Measurements from ENCODE around the gene PDCL2. TPM values are rescaled to one million over a fixed set of nuclear protein-coding genes. Genes with fewer than 3 reads are reported as not detected.

The PDCL2 gene
- polyA plus RNA-seq, 1 donor from 2014 or later = not detected

DNA sequence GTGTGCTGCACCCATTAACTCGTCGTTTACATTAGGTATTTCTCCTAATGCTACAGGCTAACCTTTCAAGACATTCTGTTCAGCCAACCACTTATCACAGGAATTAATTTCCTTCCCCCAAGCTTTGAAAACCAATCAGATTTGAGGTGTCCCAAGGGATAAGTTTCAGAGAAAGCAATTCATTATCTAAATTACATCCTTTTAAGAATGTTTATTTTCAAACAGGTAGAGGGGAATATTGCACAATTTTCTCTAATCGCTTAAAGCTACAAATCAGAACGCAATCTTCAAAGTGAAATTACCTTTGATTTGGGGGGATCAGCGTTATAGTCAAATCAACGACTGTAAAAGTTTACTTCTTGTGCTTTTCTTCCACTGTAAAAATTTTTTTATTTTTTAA lies 46.9 kb downstream of the PDCL2 start:
- no peaks in the 10 kb centered on the region for H3K36me3 ChIP-seq (ENCODE audit: insufficient read depth, low read length)
- peak overlapping the region; percentile 98 for H3K4me3 ChIP-seq (ENCODE audit: low read length)
- no peaks in the 10 kb centered on the region for H3K27me3 ChIP-seq (ENCODE audit: insufficient read depth, low read depth, low read length)
- peak overlapping the region; percentile 88 for H3K9ac ChIP-seq (ENCODE audit: low read length)
- H2AFZ ChIP-seq (ENCODE audit: low read depth, low read length) = no peak overlapping the region
- H3K79me2 ChIP-seq (replicated peaks; ENCODE audit: insufficient read depth, low read length) = peaks cover 40% of the 10 kb centered on the region
- peaks cover 7% of the 10 kb centered on the region for H3F3A ChIP-seq (ENCODE audit: insufficient read depth, low read length, poor library complexity, severe bottlenecking)
- H3K27ac ChIP-seq (ENCODE audit: low read length) = peak overlapping the region; percentile 91
- no peaks in the 10 kb centered on the region for H4K20me1 ChIP-seq (ENCODE audit: insufficient read depth)
- H3K9me3 ChIP-seq (ENCODE audit: low read length) = no peaks in the 10 kb centered on the region
- TF ChIP-seq EZH2 (IDR thresholded peaks at IDR 0.05; ENCODE audit: borderline replicate concordance, insufficient read depth, low read length, poor library complexity, severe bottlenecking) (no peak), SMC3 (conservative IDR thresholded peaks at IDR 0.05; ENCODE audit: poor library complexity) (no peak), EP300 (conservative IDR thresholded peaks at IDR 0.05; ENCODE audit: poor library complexity, severe bottlenecking) (no peak)
- TF ChIP-seq, protein P1, sequence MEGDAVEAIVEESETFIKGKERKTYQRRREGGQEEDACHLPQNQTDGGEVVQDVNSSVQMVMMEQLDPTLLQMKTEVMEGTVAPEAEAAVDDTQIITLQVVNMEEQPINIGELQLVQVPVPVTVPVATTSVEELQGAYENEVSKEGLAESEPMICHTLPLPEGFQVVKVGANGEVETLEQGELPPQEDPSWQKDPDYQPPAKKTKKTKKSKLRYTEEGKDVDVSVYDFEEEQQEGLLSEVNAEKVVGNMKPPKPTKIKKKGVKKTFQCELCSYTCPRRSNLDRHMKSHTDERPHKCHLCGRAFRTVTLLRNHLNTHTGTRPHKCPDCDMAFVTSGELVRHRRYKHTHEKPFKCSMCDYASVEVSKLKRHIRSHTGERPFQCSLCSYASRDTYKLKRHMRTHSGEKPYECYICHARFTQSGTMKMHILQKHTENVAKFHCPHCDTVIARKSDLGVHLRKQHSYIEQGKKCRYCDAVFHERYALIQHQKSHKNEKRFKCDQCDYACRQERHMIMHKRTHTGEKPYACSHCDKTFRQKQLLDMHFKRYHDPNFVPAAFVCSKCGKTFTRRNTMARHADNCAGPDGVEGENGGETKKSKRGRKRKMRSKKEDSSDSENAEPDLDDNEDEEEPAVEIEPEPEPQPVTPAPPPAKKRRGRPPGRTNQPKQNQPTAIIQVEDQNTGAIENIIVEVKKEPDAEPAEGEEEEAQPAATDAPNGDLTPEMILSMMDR (IDR thresholded peaks at IDR 0.05; ENCODE audit: poor library complexity, severe bottlenecking) = no peak
- no peaks in the 10 kb centered on the region for H3K9me2 ChIP-seq (ENCODE audit: insufficient read depth, low read length)
- H3K4me2 ChIP-seq (ENCODE audit: low read length) = peak overlapping the region; percentile 94

DNA sequence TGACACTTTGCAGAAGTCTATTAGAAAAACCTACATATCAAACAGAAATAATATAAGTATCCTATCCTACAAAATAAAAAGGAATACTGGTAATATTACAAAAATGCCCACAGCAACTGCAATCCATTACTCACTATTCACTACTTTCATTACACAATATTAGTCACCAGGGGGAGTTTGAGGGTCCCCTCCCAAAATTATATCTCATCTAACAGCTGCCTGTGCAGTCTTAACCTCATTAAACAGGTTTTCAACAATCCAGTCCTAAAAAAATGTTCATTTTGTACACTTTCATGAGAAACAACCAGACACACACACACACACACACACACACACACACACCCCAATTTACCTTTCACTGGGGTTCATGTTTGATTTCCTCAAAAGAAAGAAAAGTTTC lies 48.2 kb downstream of the PDCL2 start:
- peaks cover 45% of the 10 kb centered on the region for H3K79me2 ChIP-seq (replicated peaks; ENCODE audit: insufficient read depth, low read length)
- H3K36me3 ChIP-seq (ENCODE audit: insufficient read depth, low read length) = no peaks in the 10 kb centered on the region

DNA sequence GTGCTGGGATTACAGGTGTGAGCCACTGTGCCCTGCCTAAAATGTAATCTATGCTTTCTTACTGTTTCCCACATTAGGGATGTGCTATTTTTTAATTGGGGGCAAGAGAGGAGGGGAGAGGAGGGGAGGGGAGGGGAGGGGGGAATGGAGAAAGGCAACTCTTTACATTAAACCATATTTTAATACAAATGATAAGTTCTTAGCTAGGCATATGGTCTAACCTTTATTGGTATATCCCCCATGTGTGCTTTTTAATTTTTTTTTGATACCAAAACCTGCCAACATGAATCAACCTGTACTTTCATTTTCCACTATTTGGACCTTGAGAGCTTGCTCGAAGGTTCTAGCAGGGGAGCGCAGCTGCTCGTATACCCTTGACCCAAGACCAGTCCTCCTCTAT lies 51.8 kb downstream of the PDCL2 start:
- Histone ChIP-seq H3K79me2 (replicated peaks; ENCODE audit: insufficient read depth, low read length) (peaks cover 63% of the 10 kb centered on the region), H2AFZ (ENCODE audit: low read depth, low read length) (no peak overlapping the region), H3K9me3 (ENCODE audit: low read length) (no peaks in the 10 kb centered on the region), H3K4me2 (ENCODE audit: low read length) (no peak overlapping the region), H3K27ac (ENCODE audit: low read length) (no peak overlapping the region), H3K4me3 (ENCODE audit: low read length) (no peak overlapping the region), H3K9ac (ENCODE audit: low read length) (no peak overlapping the region), H3K9me2 (ENCODE audit: insufficient read depth, low read length) (no peaks in the 10 kb centered on the region), H3F3A (ENCODE audit: insufficient read depth, low read length, poor library complexity, severe bottlenecking) (no peaks in the 10 kb centered on the region), H3K27me3 (ENCODE audit: insufficient read depth, low read depth, low read length) (no peaks in the 10 kb centered on the region), H3K36me3 (ENCODE audit: insufficient read depth, low read length) (peaks cover 5% of the 10 kb centered on the region), H4K20me1 (ENCODE audit: insufficient read depth) (no peaks in the 10 kb centered on the region)
- TF ChIP-seq, protein P2, sequence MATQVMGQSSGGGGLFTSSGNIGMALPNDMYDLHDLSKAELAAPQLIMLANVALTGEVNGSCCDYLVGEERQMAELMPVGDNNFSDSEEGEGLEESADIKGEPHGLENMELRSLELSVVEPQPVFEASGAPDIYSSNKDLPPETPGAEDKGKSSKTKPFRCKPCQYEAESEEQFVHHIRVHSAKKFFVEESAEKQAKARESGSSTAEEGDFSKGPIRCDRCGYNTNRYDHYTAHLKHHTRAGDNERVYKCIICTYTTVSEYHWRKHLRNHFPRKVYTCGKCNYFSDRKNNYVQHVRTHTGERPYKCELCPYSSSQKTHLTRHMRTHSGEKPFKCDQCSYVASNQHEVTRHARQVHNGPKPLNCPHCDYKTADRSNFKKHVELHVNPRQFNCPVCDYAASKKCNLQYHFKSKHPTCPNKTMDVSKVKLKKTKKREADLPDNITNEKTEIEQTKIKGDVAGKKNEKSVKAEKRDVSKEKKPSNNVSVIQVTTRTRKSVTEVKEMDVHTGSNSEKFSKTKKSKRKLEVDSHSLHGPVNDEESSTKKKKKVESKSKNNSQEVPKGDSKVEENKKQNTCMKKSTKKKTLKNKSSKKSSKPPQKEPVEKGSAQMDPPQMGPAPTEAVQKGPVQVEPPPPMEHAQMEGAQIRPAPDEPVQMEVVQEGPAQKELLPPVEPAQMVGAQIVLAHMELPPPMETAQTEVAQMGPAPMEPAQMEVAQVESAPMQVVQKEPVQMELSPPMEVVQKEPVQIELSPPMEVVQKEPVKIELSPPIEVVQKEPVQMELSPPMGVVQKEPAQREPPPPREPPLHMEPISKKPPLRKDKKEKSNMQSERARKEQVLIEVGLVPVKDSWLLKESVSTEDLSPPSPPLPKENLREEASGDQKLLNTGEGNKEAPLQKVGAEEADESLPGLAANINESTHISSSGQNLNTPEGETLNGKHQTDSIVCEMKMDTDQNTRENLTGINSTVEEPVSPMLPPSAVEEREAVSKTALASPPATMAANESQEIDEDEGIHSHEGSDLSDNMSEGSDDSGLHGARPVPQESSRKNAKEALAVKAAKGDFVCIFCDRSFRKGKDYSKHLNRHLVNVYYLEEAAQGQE (IDR thresholded peaks at IDR 0.05; ENCODE audit: borderline replicate concordance) = no peak
- TF ChIP-seq SMC3 (conservative IDR thresholded peaks at IDR 0.05; ENCODE audit: poor library complexity) (no peak), TAF1 (IDR thresholded peaks at IDR 0.05; ENCODE audit: low read depth) (no peak), EP300 (conservative IDR thresholded peaks at IDR 0.05; ENCODE audit: poor library complexity, severe bottlenecking) (no peak), RAD21 (conservative IDR thresholded peaks at IDR 0.05) (no peak), MXI1 (conservative IDR thresholded peaks at IDR 0.05; ENCODE audit: poor library complexity, severe bottlenecking) (no peak), POLR2AphosphoS5 (IDR thresholded peaks at IDR 0.05) (no peak), EZH2 (IDR thresholded peaks at IDR 0.05; ENCODE audit: borderline replicate concordance, insufficient read depth, low read length, poor library complexity, severe bottlenecking) (no peak)
- TF ChIP-seq, protein P1 (IDR thresholded peaks at IDR 0.05; ENCODE audit: poor library complexity, severe bottlenecking) = no peak

More for the DNA sequence above, 48.2 kb downstream of the PDCL2 start:
- Histone ChIP-seq H3K9me3 (ENCODE audit: low read length) (no peaks in the 10 kb centered on the region), H3K27me3 (ENCODE audit: insufficient read depth, low read depth, low read length) (no peaks in the 10 kb centered on the region), H3K27ac (ENCODE audit: low read length) (no peak overlapping the region), H4K20me1 (ENCODE audit: insufficient read depth) (no peaks in the 10 kb centered on the region), H3K9ac (ENCODE audit: low read length) (no peak overlapping the region), H2AFZ (ENCODE audit: low read depth, low read length) (no peak overlapping the region), H3K4me2 (ENCODE audit: low read length) (no peak overlapping the region), H3F3A (ENCODE audit: insufficient read depth, low read length, poor library complexity, severe bottlenecking) (peaks cover 7% of the 10 kb centered on the region), H3K4me3 (ENCODE audit: low read length) (peak overlapping the region; percentile 98), H3K9me2 (ENCODE audit: insufficient read depth, low read length) (no peaks in the 10 kb centered on the region)
- TF ChIP-seq EP300 (conservative IDR thresholded peaks at IDR 0.05; ENCODE audit: poor library complexity, severe bottlenecking) = no peak
- TF ChIP-seq, protein P1 (IDR thresholded peaks at IDR 0.05; ENCODE audit: poor library complexity, severe bottlenecking) = peak; percentile 16

All from neural cell (in vitro differentiated cells).